ENCODE results near the gene CAMKMT.

Gene CAMKMT

GRCh38 chr2:44551497-44551896 lies 189.8 kb downstream of the CAMKMT start:
- TF ChIP-seq EP300 (IDR thresholded peaks at IDR 0.05; ENCODE audit: borderline replicate concordance): no peak

DNA sequence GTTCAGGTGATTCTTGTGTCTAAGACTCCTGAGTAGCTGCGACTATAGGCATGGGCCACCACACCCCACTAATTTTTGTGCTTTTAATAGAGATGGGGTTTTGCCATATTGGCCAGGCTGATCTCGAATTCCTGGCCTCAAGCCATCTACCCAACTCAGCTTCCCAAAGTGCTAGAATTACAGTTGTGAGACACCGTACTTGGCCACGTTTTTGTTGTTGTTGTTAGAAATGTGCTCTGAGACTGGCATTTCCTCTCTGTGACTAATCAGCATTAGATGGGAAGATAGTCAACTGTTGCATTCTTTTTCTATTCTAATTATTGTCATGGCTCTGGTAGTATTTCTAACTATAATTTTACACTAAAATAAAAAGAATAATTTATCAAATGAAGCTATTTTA lies 191.7 kb downstream of the CAMKMT start:
- TF ChIP-seq NFIC (IDR thresholded peaks at IDR 0.05) (peak; percentile 70), ZBTB7A (IDR thresholded peaks at IDR 0.05; ENCODE audit: low read depth) (no peak), CREB1 (IDR thresholded peaks at IDR 0.05; ENCODE audit: low read depth) (no peak), REST (IDR thresholded peaks at IDR 0.05; ENCODE audit: low read depth) (no peak), TAF1 (IDR thresholded peaks at IDR 0.05; ENCODE audit: low read depth) (no peak), EGR1 (IDR thresholded peaks at IDR 0.05) (no peak), TCF12 (IDR thresholded peaks at IDR 0.05; ENCODE audit: low read depth) (no peak), RAD21 (IDR thresholded peaks at IDR 0.05; ENCODE audit: low read depth) (no peak)
- TF ChIP-seq, protein P1, sequence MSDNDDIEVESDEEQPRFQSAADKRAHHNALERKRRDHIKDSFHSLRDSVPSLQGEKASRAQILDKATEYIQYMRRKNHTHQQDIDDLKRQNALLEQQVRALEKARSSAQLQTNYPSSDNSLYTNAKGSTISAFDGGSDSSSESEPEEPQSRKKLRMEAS (IDR thresholded peaks at IDR 0.05): peak; percentile 45

GRCh38 chr2:44555700-44556099 lies 194.0 kb downstream of the CAMKMT start:
- TF ChIP-seq NFIC (IDR thresholded peaks at IDR 0.05): no peak
- TF ChIP-seq TAF1 (IDR thresholded peaks at IDR 0.05; ENCODE audit: low read depth): no peak
- no peak for TF ChIP-seq REST (IDR thresholded peaks at IDR 0.05; ENCODE audit: low read depth)
- no peak for TF ChIP-seq CEBPB (IDR thresholded peaks at IDR 0.05)

DNA sequence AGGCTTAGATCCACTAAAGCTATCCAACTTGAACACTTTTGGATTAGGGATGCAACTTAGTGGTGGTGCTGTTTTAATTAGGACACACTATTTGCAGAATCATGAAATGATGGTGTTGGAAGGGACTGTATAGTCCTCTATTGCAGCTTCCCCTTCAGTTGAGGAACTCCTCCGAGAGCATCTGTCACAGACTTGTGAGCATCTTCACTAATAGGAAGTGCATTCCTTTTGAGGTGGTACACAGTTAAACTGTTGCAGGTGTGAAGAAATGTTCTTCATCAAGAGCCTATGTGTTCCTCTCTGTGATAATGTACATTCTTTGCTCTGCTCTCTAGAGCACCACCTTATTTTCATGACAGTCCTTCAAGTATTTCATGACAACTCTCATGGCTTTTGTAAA lies 197.4 kb downstream of the CAMKMT start:
- no peak for TF ChIP-seq NFIC (IDR thresholded peaks at IDR 0.05)
- no peak for TF ChIP-seq RAD21 (IDR thresholded peaks at IDR 0.05; ENCODE audit: low read depth)
- no peak for TF ChIP-seq TEAD4 (IDR thresholded peaks at IDR 0.05)
- no peak for TF ChIP-seq TCF12 (IDR thresholded peaks at IDR 0.05; ENCODE audit: low read depth)
- no peak for TF ChIP-seq EGR1 (IDR thresholded peaks at IDR 0.05)
- no peak for TF ChIP-seq CREB1 (IDR thresholded peaks at IDR 0.05; ENCODE audit: low read depth)
- no peak for TF ChIP-seq YY1 (IDR thresholded peaks at IDR 0.05; ENCODE audit: low read depth)
- no peak for TF ChIP-seq CEBPB (IDR thresholded peaks at IDR 0.05)
- TF ChIP-seq FOXM1 (IDR thresholded peaks at IDR 0.05; ENCODE audit: borderline replicate concordance, low read depth): no peak
- no peak for TF ChIP-seq ZBTB7A (IDR thresholded peaks at IDR 0.05; ENCODE audit: low read depth)

GRCh38 chr2:44560352-44560751 lies 198.6 kb downstream of the CAMKMT start:
- TF ChIP-seq FOXM1 (IDR thresholded peaks at IDR 0.05; ENCODE audit: borderline replicate concordance, low read depth) (no peak), ZBTB7A (IDR thresholded peaks at IDR 0.05; ENCODE audit: low read depth) (no peak), RAD21 (IDR thresholded peaks at IDR 0.05; ENCODE audit: low read depth) (peak; percentile 54)

DNA sequence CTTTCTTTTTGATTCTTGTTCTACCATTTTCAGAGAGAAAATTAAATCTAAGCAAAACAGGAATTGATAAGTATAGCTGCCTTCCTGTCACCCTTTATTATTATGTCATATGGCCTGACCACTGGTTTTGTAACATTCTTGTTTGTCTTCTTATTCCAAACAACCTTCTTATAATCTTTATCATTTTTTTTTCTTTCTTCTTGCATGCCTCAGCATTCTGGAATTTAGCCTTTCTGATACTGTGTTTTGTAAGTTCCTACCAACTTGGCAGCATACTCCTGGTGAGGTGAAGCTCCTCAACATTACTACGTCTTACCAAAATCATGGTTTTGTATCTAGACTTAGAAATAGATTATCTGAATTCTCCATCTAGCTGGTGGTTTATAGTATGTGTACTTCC lies 199.2 kb downstream of the CAMKMT start:
- TF ChIP-seq EGR1 (IDR thresholded peaks at IDR 0.05) (no peak), RAD21 (IDR thresholded peaks at IDR 0.05; ENCODE audit: low read depth) (no peak)

GRCh38 chr2:44562737-44563136 lies 201.0 kb downstream of the CAMKMT start:
- TF ChIP-seq YY1 (IDR thresholded peaks at IDR 0.05; ENCODE audit: low read depth) (no peak), RAD21 (IDR thresholded peaks at IDR 0.05; ENCODE audit: low read depth) (no peak), NFIC (IDR thresholded peaks at IDR 0.05) (no peak), TAF1 (IDR thresholded peaks at IDR 0.05; ENCODE audit: low read depth) (no peak), CREB1 (IDR thresholded peaks at IDR 0.05; ENCODE audit: low read depth) (no peak), TEAD4 (IDR thresholded peaks at IDR 0.05) (no peak), USF1 (IDR thresholded peaks at IDR 0.05) (no peak), EP300 (IDR thresholded peaks at IDR 0.05; ENCODE audit: borderline replicate concordance) (no peak), EGR1 (IDR thresholded peaks at IDR 0.05) (no peak), FOXM1 (IDR thresholded peaks at IDR 0.05; ENCODE audit: borderline replicate concordance, low read depth) (no peak), ZBTB7A (IDR thresholded peaks at IDR 0.05; ENCODE audit: low read depth) (no peak), CEBPB (IDR thresholded peaks at IDR 0.05) (no peak), TCF12 (IDR thresholded peaks at IDR 0.05; ENCODE audit: low read depth) (no peak), REST (IDR thresholded peaks at IDR 0.05; ENCODE audit: low read depth) (no peak)
- TF ChIP-seq, protein P1 (IDR thresholded peaks at IDR 0.05): no peak
